ENCODE data around the gene CFAP141. TPM values are rescaled to one million over a fixed set of nuclear protein-coding genes. Genes with fewer than 3 reads are reported as not detected.

Gene CFAP141
- total and polyA plus RNA-seq, 2 donors from 2014 or later = not detected

- Histone ChIP-seq H3K9me3 (ENCODE audit: control insufficient read depth in 2 of 3, insufficient read depth in 1 of 3, low read length in 3 of 3) (no peaks in the 10 kb centered on the region), H3K4me1 (ENCODE audit: control insufficient read depth in 2 of 3, insufficient read depth in 2 of 3, low read depth in 1 of 3, low read length in 3 of 3) (no peaks in the 10 kb centered on the region), H3K4me3 (ENCODE audit: low read length in 3 of 3) (no peak within 1 kb of the TSS), H3K27me3 (ENCODE audit: control insufficient read depth, insufficient read depth, low read length) (no peaks in the 10 kb centered on the region), H3K9ac (ENCODE audit: low read length in 3 of 3) (no peak within 1 kb of the TSS), H3K27ac (ENCODE audit: low read depth in 2 of 2, low read length in 2 of 2) (no peak within 1 kb of the TSS), H3K36me3 (ENCODE audit: control insufficient read depth in 2 of 3, insufficient read depth in 3 of 3, low read length in 3 of 3) (no peaks in the 10 kb centered on the region)
- no peak for FAIRE-seq
- intact Hi-C loops (cut with DNase I) = no loop called here
- TF ChIP-seq, protein P1, sequence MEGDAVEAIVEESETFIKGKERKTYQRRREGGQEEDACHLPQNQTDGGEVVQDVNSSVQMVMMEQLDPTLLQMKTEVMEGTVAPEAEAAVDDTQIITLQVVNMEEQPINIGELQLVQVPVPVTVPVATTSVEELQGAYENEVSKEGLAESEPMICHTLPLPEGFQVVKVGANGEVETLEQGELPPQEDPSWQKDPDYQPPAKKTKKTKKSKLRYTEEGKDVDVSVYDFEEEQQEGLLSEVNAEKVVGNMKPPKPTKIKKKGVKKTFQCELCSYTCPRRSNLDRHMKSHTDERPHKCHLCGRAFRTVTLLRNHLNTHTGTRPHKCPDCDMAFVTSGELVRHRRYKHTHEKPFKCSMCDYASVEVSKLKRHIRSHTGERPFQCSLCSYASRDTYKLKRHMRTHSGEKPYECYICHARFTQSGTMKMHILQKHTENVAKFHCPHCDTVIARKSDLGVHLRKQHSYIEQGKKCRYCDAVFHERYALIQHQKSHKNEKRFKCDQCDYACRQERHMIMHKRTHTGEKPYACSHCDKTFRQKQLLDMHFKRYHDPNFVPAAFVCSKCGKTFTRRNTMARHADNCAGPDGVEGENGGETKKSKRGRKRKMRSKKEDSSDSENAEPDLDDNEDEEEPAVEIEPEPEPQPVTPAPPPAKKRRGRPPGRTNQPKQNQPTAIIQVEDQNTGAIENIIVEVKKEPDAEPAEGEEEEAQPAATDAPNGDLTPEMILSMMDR (IDR thresholded peaks at IDR 0.05; ENCODE audit: borderline replicate concordance, extremely low read depth, insufficient read depth) = no peak
- DNase-seq = peak in 1 of 5 donors; percentile 9
Measured at GRCh38 chr1:154191990-154192461, 14.1 kb downstream of the CFAP141 start, which contains the start of gene TPM3. Gene TPM3 (minus strand): TSS chr1:154192100. CDS start chr1:154192018, 82 bp downstream.

- peak in 2 of 5 donors; percentile 38 to 52 for DNase-seq
- Histone ChIP-seq H3K4me1 (ENCODE audit: control insufficient read depth in 2 of 3, insufficient read depth in 2 of 3, low read depth in 1 of 3, low read length in 3 of 3) (no peaks in the 10 kb centered on the region), H3K9ac (ENCODE audit: low read length in 3 of 3) (no peak overlapping the region), H3K27me3 (ENCODE audit: control insufficient read depth, insufficient read depth, low read length) (no peaks in the 10 kb centered on the region), H3K27ac (ENCODE audit: low read depth in 2 of 2, low read length in 2 of 2) (no peak overlapping the region), H3K36me3 (ENCODE audit: control insufficient read depth in 2 of 3, insufficient read depth in 3 of 3, low read length in 3 of 3) (no peaks in the 10 kb centered on the region), H3K4me3 (ENCODE audit: low read length in 3 of 3) (no peak overlapping the region), H3K9me3 (ENCODE audit: control insufficient read depth in 2 of 3, insufficient read depth in 1 of 3, low read length in 3 of 3) (no peaks in the 10 kb centered on the region)
- intact Hi-C loops (cut with DNase I) = no loop called here
- TF ChIP-seq, protein P1 (IDR thresholded peaks at IDR 0.05; ENCODE audit: borderline replicate concordance, extremely low read depth, insufficient read depth) = no peak
- FAIRE-seq = no peak
Measured at GRCh38 chr1:154190550-154190949, 15.6 kb downstream of the CFAP141 start.

- H3K9ac ChIP-seq (ENCODE audit: low read length in 3 of 3) = no peak overlapping the region
- TF ChIP-seq, protein P1 (IDR thresholded peaks at IDR 0.05; ENCODE audit: borderline replicate concordance, extremely low read depth, insufficient read depth) = no peak
- H3K9me3 ChIP-seq (ENCODE audit: control insufficient read depth in 2 of 3, insufficient read depth in 1 of 3, low read length in 3 of 3) = no peaks in the 10 kb centered on the region
- H3K4me3 ChIP-seq (ENCODE audit: low read length in 3 of 3) = no peak overlapping the region
- no peak for DNase-seq
- H3K36me3 ChIP-seq (ENCODE audit: control insufficient read depth in 2 of 3, insufficient read depth in 3 of 3, low read length in 3 of 3) = no peaks in the 10 kb centered on the region
- intact Hi-C loops (cut with DNase I) = no loop called here
- peaks cover under 1 to 7% (median 3%) of the 10 kb centered on the region in 3 donors for H3K4me1 ChIP-seq (ENCODE audit: control insufficient read depth in 2 of 3, insufficient read depth in 2 of 3, low read depth in 1 of 3, low read length in 3 of 3)
- H3K27ac ChIP-seq (ENCODE audit: low read depth in 2 of 2, low read length in 2 of 2) = no peak overlapping the region
- no peaks in the 10 kb centered on the region for H3K27me3 ChIP-seq (ENCODE audit: control insufficient read depth, insufficient read depth, low read length)
- FAIRE-seq = no peak
Measured at GRCh38 chr1:154186852-154187501, 19.2 kb downstream of the CFAP141 start.

Data from kidney (tissue), 14 donors.